Thymus (tissue), 11 donors: Measurements from ENCODE around the gene PARP15. TPM values are rescaled to one million over a fixed set of nuclear protein-coding genes. Genes with fewer than 3 reads are reported as not detected.

Experiments
- DNase-seq, 9 donors: peaks; one replicate each; pipeline ENCODE4 v3.0.0-alpha.2; 2013; ENCODE audit warnings: low spot score in 9 of 9, low read depth in 6 of 9, missing footprints in 1 of 9
- H3K27ac ChIP-seq, 2 donors: one replicate each; pipeline ENCODE4 v1.5.1; 2013; ENCODE audit warnings: control low read depth in 1 of 2, low read depth in 1 of 2, low read length in 1 of 2, mild to moderate bottlenecking in 1 of 2, moderate library complexity in 1 of 2
- H3K27me3 ChIP-seq, 2 donors: one replicate each; pipeline ENCODE4 v1.5.1; 2013; ENCODE audit warnings: low read length in 1 of 2; ENCODE audit not compliant: control insufficient read depth in 2 of 2, insufficient read depth in 1 of 2
- H3K36me3 ChIP-seq, 2 donors: one replicate each; pipeline ENCODE4 v1.5.1; 2013; ENCODE audit warnings: low read length in 1 of 2, mild to moderate bottlenecking in 1 of 2, moderate library complexity in 1 of 2; ENCODE audit not compliant: control insufficient read depth in 2 of 2, insufficient read depth in 2 of 2
- H3K4me1 ChIP-seq, 2 donors: one replicate each; pipeline ENCODE4 v1.5.1; 2013; ENCODE audit warnings: low read length in 2 of 2; ENCODE audit not compliant: control insufficient read depth in 2 of 2, insufficient read depth in 2 of 2
- H3K4me3 ChIP-seq, 2 donors: one replicate each; pipeline ENCODE4 v1.5.1; 2013; ENCODE audit warnings: low read length in 2 of 2, control low read depth in 1 of 2, mild to moderate bottlenecking in 1 of 2
- H3K9me3 ChIP-seq, 2 donors: one replicate each; pipeline ENCODE4 v1.5.1; 2013; ENCODE audit warnings: low read length in 1 of 2, mild to moderate bottlenecking in 1 of 2; ENCODE audit not compliant: control insufficient read depth in 2 of 2, insufficient read depth in 1 of 2
- WGBS: extraction: QIAGEN DNeasy Blood & Tissue Kit; methylation state at CpG from one replicate; pipeline ENCODE4 v1.1.7; 2013; 5-methylcytosine and 5-hydroxymethylcytosine counted together
- polyA plus RNA-seq: library from polyadenylated mRNA; stranded (reverse); fragments of 200-250 nt; gene quantifications from one replicate; pipeline ENCODE4 v1.2.3, GENCODE V29; 2013
- total RNA-seq: library from RNA; stranded (reverse); fragments of 120-200 nt; gene quantifications from one replicate; pipeline ENCODE4 v1.2.4, GENCODE V29; 2013
- donor health status: healthy.

PARP15 gene
- total and polyA plus RNA-seq, 2 donors: 6.8 to 15.7 TPM

DNA sequence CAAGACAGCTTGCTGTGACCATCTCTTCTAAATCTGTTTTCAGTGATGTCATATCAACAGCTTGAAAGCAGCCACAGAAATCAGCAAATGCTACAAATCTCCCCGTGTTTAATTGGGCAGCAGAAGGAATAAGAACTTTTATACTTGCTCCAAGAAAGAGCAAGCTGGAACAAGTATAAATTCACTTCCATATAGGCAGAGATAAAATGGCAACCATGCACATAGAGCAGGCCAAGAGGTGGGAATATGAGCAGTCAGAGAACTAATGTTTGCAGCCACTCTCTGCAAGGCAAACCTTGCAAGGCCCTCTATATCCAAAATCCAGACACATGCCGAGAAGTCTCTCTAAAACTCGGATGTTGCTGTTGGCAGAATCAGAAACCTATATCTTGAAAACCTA, 29.4 kb upstream of the PARP15 start:
- H3K36me3 ChIP-seq: peaks cover 26 to 74% of the 10 kb centered on the region in 2 donors
- no peaks in the 10 kb centered on the region for H3K4me1 ChIP-seq
- H3K4me3 ChIP-seq: no peak overlapping the region
- no peaks in the 10 kb centered on the region for H3K27me3 ChIP-seq
- H3K27ac ChIP-seq: no peak overlapping the region
- H3K9me3 ChIP-seq: no peaks in the 10 kb centered on the region
- no peak for DNase-seq
- 96% methylated on average over 3 of the region's 3 CpGs for WGBS

DNA sequence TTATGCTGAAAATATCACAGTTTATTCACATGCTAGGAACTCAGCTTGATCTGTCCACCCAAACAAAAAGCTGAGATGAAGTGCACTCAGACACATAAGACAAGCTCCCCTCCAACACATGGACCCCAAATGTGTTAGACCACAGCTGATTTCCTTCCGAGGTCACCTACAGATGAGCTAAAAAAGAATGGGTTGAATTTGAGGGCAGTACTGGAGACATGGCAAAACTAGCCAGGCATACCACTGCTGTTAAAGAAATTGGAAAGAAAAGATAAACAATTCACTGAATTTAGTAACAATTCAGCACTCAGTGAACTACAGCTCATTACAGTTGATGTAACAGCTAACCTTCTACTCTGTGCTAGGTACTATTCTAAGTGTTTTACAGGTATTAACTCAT, 28.8 kb upstream of the PARP15 start:
- no peak overlapping the region for H3K4me3 ChIP-seq
- H3K9me3 ChIP-seq: no peaks in the 10 kb centered on the region
- 98% methylated on average over 1 of the region's 1 CpG for WGBS
- DNase-seq: no peak
- no peaks in the 10 kb centered on the region for H3K27me3 ChIP-seq
- H3K36me3 ChIP-seq: peaks cover 26 to 77% of the 10 kb centered on the region in 2 donors
- no peak overlapping the region for H3K27ac ChIP-seq
- H3K4me1 ChIP-seq: no peaks in the 10 kb centered on the region

DNA sequence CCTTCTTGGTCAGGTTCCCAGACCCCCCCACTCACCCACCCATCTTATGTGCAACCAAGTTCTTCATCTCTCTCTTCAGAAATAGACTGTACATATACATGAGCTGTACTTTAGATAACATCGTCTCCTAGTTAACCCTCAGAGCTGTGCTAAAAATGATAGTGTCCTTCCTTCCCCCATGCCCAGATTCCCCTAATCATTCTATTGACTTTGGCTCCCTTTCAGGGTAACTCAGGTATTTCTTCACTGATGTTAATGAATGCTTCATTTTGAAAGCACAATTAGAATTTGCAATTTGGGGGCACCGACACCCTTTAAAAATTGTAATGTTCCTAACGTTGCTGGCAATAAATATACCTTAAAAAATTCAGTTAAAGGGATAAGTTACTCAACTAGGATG, 24.3 kb upstream of the PARP15 start:
- no peak for DNase-seq
- H3K4me3 ChIP-seq: no peak overlapping the region
- H3K9me3 ChIP-seq: no peaks in the 10 kb centered on the region
- H3K27me3 ChIP-seq: no peaks in the 10 kb centered on the region
- H3K4me1 ChIP-seq: no peaks in the 10 kb centered on the region
- no peak overlapping the region for H3K27ac ChIP-seq
- WGBS: 77% methylated on average over 3 of the region's 3 CpGs
- H3K36me3 ChIP-seq: peaks cover 34 to 87% of the 10 kb centered on the region in 2 donors

DNA sequence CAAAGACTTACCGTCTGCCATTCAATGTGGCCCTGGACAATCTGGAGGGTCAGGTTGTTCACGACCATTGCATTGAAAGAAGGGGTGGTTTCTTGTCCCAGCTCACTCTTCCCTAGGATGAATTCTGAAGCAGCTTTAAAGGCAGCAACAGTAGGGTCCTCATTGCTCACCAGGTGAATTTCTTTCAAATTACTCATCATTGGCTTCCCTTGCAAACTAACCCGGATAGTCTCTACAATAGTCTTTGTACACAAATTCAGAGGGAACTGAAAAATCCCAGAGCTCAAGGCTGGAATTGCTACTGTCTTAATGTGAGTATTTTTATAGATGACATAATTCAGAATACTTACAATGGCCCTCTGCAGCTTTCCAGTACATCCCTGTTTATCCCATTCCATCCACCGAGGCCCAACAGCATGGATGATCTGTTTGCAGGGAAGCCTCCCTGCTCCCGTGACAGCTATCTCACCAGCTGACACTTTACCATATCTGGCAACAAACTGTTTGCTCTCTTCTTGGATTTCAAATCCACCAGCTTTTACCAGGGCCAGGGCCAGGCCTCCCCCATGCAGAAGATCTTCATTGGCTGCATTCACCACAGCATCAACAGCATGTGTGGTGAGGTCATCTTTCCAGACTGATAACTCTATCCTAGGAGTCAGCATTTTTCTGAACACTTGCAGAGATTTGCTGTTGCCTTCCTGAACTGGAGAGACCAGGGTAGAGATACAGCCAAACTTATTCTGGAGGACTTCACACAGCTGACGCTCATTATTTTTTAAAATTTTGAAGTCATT, 22.0 kb upstream of the PARP15 start:
- Histone ChIP-seq H3K27me3 (no peaks in the 10 kb centered on the region), H3K9me3 (no peaks in the 10 kb centered on the region), H3K36me3 (peaks cover 30 to 85% of the 10 kb centered on the region in 2 donors), H3K4me1 (no peaks in the 10 kb centered on the region), H3K27ac (no peak overlapping the region), H3K4me3 (no peak overlapping the region)
- DNase-seq: no peak
- WGBS: 97% methylated on average over 6 of the region's 6 CpGs

DNA sequence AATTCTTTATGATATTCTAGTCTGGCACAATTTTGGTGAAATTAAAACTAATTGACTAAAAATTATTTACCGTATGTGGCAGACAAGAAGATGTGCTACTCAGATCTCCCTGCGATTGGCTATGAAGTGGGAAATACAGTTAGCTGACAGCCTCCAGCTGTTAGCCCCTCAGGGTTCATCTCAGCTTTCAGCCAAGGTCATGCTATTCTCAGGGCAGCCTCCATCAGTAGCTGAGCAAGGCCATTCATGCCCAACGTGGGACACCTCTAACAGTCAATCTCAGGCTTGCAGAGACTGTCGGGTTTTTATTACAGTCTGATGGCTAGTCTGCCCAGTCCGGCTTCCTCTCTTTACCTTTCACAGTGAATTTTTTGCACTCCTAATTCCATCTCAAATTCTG, 20.1 kb upstream of the PARP15 start:
- H3K36me3 ChIP-seq: peaks cover 25 to 71% of the 10 kb centered on the region in 2 donors
- 98% methylated on average over 5 of the region's 5 CpGs for WGBS
- H3K4me1 ChIP-seq: peaks cover 0 to 6% of the 10 kb centered on the region in 2 donors

DNA sequence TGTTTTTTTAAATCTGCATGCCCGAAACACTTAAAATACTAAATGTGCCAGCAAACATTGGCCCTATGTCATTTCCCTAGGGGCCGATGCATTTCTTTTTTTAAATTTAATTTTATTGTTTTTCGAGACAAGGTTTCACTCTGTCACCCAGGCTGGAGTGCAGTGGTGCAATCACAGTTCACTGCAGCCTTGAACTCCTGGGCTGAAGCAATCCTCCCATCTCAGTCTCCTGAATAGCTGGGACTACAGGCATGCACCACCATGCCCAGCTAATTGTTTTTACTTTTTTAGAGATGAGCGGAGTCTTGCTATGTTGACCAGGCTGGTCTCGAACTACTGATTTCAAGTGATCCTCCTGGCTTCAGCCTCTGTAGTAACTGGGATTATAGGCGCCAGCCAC, 18.8 kb upstream of the PARP15 start:
- WGBS: 98% methylated on average over 6 of the region's 6 CpGs
- H3K27me3 ChIP-seq: no peaks in the 10 kb centered on the region

More for the DNA sequence above, 20.1 kb upstream of the PARP15 start:
- H3K27ac ChIP-seq: no peak overlapping the region
- H3K27me3 ChIP-seq: no peaks in the 10 kb centered on the region
- no peaks in the 10 kb centered on the region for H3K9me3 ChIP-seq
- H3K4me3 ChIP-seq: no peak overlapping the region
- DNase-seq: no peak

DNA sequence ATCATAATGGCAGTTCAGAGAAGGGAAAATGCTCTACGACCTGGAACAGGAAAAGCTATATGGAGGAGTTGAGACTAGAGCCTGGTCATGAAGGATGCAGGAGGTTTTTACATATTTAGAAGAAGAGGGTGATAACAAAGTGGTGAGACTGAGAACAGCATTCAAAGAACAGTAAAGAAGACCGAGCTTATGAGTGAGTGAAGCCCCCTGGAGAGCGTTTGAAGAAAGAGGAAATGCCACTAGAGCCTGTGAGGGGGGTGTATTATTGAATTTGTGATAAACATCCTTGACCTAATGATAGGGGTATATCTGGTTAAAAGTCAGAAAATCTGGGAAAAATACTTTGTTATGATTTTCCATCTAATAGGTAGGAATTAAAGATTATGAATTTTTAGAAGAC, 17.5 kb upstream of the PARP15 start:
- H3K4me3 ChIP-seq: no peak overlapping the region
- H3K27ac ChIP-seq: no peak overlapping the region
- H3K9me3 ChIP-seq: no peaks in the 10 kb centered on the region
- no peak for DNase-seq
- 93% methylated on average over 3 of the region's 3 CpGs for WGBS
- H3K27me3 ChIP-seq: no peaks in the 10 kb centered on the region
- H3K36me3 ChIP-seq: peaks cover 22 to 48% of the 10 kb centered on the region in 2 donors
- H3K4me1 ChIP-seq: peaks cover 4 to 16% of the 10 kb centered on the region in 2 donors

More for the DNA sequence above, 18.8 kb upstream of the PARP15 start:
- peaks cover 25 to 59% of the 10 kb centered on the region in 2 donors for H3K36me3 ChIP-seq
- H3K4me3 ChIP-seq: no peak overlapping the region
- DNase-seq: no peak
- H3K27ac ChIP-seq: no peak overlapping the region
- no peaks in the 10 kb centered on the region for H3K9me3 ChIP-seq
- H3K4me1 ChIP-seq: peaks cover 4 to 14% of the 10 kb centered on the region in 2 donors

DNA sequence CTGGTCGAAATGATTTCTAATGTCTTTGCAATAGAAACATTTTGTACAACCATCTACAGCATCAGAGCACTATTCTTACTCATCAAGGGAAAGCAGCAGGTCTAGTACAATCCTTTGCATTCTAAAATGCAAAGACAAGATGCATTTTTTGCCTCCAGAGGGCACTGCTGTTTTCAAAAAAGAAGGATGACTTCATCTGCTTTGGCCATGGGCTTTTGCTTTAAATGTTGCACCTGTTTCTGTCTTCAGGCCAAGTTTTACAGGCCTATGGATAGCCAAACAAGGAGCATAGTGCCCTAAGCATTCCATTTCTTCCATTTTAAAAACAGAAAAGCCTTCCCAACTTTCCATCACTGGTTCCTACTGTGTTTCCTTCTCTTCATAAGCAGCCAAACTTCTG, 16.8 kb upstream of the PARP15 start:
- H3K36me3 ChIP-seq: peaks cover 18 to 43% of the 10 kb centered on the region in 2 donors
- peaks cover 4 to 19% of the 10 kb centered on the region in 2 donors for H3K4me1 ChIP-seq
- DNase-seq: peak; percentile 47 to 89 (median 64)
- WGBS: 93% methylated on average over 1 of the region's 1 CpG
- no peaks in the 10 kb centered on the region for H3K9me3 ChIP-seq
- H3K27me3 ChIP-seq: no peaks in the 10 kb centered on the region
- H3K4me3 ChIP-seq: no peak overlapping the region
- H3K27ac ChIP-seq: no peak overlapping the region

DNA sequence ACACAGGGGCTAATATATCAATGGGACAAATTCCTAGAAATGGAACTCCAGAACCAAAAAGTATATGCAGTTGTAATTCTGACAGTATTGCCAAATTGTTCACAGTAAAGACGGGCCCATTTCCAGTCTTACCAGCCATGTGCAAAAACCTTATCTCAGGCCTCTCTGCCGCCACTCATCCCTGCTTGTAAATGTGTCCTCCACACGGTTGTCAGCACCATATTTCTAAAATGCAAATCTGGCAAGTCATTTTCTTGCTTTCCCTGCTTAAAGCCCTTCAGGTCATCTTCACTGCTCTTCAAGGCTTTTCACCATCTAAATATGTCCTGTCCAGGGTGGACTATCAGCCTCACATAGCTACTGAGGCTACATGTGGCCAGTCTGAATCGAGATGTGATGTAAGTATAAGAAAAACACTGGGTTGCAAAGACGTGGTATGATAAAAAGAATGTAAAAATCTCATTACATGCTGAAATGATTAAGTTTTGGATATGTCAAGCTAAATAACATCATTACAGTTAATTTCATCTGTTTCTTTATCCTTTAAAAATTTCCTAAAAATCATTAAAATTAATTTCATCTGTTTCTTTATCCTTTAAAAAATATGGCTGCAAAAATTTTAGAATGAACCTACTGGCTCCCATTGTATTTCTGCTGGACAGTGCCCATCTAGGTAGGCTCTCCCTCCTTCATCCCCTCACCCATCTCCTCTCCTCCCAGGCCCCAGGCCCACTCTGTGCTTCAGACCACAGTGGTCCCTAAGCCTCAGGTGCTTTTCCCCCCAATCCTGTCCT, 14.3 kb upstream of the PARP15 start:
- Histone ChIP-seq H3K4me1 (peaks cover 4 to 25% of the 10 kb centered on the region in 2 donors), H3K9me3 (no peaks in the 10 kb centered on the region), H3K27me3 (no peaks in the 10 kb centered on the region), H3K36me3 (peaks cover 16 to 41% of the 10 kb centered on the region in 2 donors), H3K4me3 (peak overlapping the region; percentile 74 to 94), H3K27ac (peak overlapping the region; percentile 89 to 98)
- WGBS: 81% methylated on average over 5 of the region's 5 CpGs
- DNase-seq: no peak
